ENCODE results near the gene MAST4.

DNA sequence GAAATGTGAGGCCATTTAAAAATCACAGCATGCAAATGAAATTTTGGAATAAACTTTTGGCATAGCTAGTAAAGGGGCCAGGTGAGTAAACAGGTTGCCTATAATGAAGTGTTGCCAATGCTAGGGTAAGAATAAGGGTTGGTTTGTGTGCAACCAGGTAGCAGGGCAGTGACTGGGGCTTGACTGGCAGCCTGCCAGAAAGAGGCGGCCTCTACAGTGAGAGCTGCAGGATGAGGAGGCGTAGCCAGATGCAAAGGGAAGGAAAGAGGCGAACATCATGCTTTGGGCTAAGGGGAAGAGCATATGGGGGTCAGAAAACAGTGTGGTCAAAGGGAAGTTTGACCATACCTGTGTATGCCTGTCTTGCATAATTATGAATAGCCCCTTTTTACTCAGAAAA lies 70.6 kb downstream of the MAST4 start:
- TF ChIP-seq CTCF (conservative IDR thresholded peaks at IDR 0.05; ENCODE audit: low read length) (no peak), EZH2phosphoT487 (IDR thresholded peaks at IDR 0.05; ENCODE audit: borderline replicate concordance, low read depth, low read length) (no peak)
